H7 (cell line): ENCODE measurements around the gene HOXC13. TPM values are rescaled to one million over a fixed set of nuclear protein-coding genes. Genes with fewer than 3 reads are reported as not detected.

Experiments used
- DNase-seq: peaks from one replicate; pipeline ENCODE4 v3.0.0; 2012
- H3K27me3 ChIP-seq: 2 replicates; pipeline ENCODE4 v1.6.0; 2011; ENCODE audit warnings: mild to moderate bottlenecking, low read length; ENCODE audit not compliant: control insufficient read depth, insufficient read depth
- H3K36me3 ChIP-seq: replicated peaks from 2 replicates; pipeline ENCODE4 v1.5.1; 2011; ENCODE audit warnings: low read length; ENCODE audit not compliant: control insufficient read depth, insufficient read depth
- H3K4me3 ChIP-seq: 2 replicates; pipeline ENCODE4 v1.5.1; 2011; ENCODE audit warnings: low read depth, mild to moderate bottlenecking, control low read depth, low read length, moderate library complexity; ENCODE audit not compliant: insufficient read depth
- total RNA-seq: library from RNA; depleted of rRNA; stranded (reverse); fragments of >200 nt; shearing (Covaris generic); gene quantifications from 2 replicates; pipeline ENCODE4 v1.2.3, GENCODE V29; 2014; rRNA removed

Gene HOXC13, protein sequence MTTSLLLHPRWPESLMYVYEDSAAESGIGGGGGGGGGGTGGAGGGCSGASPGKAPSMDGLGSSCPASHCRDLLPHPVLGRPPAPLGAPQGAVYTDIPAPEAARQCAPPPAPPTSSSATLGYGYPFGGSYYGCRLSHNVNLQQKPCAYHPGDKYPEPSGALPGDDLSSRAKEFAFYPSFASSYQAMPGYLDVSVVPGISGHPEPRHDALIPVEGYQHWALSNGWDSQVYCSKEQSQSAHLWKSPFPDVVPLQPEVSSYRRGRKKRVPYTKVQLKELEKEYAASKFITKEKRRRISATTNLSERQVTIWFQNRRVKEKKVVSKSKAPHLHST
- not detected in 2 replicates for total RNA-seq

DNA sequence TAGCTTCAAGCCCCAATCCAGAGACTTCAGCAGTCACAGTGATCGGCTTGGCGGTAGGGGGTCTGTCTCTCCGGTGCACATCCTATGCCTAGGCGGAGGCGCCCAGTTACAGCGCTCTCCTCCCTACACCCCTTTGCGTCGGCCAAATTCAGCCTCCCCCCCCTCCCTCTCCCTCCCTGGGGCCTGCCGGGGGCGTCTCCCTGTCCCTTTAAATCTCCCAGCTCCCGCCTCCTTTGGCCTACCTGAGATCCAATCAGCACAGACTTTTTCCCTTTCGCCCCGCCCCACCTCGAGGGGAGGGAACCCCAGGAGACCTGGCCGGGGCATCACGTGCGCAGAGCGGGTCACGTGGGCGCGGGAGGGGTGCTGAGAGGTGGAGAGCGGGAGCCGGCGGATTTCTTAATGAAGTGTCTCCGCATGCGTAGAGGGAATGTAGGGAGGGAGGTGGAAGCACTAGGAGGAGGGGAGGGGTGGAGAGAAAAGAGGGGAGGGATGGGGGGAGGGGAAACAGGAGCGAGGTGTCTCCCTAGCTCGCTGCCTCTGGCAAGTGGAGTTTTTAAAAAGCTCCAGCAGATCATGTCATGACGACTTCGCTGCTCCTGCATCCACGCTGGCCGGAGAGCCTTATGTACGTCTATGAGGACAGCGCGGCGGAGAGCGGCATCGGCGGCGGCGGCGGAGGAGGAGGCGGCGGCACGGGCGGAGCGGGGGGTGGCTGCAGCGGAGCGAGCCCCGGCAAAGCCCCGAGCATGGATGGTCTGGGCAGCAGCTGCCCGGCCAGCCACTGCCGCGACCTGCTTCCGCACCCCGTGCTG lies at the start of gene HOXC13:
Gene HOXC13 (plus strand): TSS at position 506 of the 815 bp plus-strand sequence. CDS start 76 bp downstream, at position 582.
- peak; percentile 98 for DNase-seq
- Histone ChIP-seq H3K36me3 (no peaks in the 10 kb centered on the region), H3K27me3 (peaks cover 100% of the 10 kb centered on the region), H3K4me3 (no peak within 1 kb of the TSS; the same call in 1 of the 2 replicates)

DNA sequence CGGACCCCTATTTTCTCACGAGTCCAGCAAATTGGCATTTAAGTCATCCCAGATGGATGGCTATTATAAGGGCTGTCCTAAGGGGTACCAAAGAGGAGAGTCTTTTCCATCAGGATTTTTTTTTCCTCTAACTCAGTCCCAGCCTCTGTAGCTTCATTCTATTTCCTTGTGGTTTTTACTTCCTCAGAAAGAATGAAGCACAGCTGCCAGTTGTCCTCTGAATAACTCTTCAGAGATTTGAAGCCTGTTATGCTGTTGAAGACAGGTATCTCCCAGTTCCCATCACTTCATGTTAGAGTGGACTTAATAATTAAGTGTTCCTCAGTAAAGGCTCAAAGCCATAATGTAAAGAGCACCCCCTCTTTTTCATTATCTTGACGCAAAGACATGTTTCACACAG lies 48.5 kb upstream of the HOXC13 start:
- Histone ChIP-seq H3K36me3 (no peaks in the 10 kb centered on the region), H3K4me3 (no peak overlapping the region), H3K27me3 (no peaks in the 10 kb centered on the region; the same call in 1 of the 2 replicates)
- no peak for DNase-seq

DNA sequence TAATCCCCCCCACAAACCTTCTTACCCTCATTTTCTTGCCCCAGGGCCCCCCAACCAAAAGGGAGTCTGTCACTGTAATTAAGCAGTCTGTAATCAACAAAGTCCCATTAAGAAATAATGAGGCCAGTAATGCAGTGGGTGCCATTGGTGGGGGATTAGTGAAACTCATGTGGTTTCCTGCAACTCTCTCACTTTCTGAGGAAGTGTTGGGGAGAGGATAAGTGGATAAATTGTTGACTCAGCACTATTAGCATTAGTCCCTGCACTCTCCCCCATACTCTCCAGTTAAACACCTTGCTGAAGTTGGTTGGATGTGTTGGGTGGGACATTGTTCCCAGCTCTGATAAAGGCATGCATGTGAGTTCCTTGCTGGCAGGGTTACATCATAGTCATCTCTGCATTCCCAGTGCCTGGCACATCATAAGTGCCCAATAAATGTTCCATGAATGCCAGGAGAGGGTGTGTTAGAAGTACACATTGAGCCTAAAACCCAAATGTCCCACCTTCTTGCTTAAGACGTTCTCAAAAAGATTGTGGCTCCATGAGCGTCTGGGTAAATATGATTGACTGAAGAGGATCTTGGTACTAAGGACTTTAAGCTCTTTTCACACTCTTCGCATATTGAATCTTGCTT lies 45.8 kb upstream of the HOXC13 start:
- Histone ChIP-seq H3K36me3 (no peaks in the 10 kb centered on the region), H3K27me3 (no peaks in the 10 kb centered on the region; the same call in 1 of the 2 replicates), H3K4me3 (no peak overlapping the region)
- no peak for DNase-seq

DNA sequence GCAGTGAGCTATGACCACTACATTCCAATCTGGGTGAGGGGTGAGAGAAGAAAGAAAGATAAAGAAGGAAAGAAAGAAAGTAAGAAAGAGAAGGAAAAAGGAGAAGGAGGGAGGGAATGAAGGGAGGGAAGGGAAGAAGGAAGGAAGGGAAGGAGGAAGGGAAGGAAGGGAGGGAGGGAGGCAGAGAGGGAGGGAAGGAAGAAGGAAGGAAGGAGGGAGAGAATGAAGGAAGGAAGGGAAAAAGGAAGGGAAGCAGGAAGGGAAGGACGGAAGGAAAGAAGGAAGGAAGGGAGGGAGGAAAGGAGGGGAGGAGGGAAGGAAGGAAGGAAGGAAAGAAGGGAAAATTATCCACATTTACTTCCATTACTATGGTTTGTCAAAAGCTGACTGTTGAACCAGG lies 39.4 kb upstream of the HOXC13 start:
- no peak for DNase-seq
- H3K27me3 ChIP-seq: peaks cover 2% of the 10 kb centered on the region; the same call in 1 of the 2 replicates
- no peak overlapping the region for H3K4me3 ChIP-seq
- no peaks in the 10 kb centered on the region for H3K36me3 ChIP-seq

DNA sequence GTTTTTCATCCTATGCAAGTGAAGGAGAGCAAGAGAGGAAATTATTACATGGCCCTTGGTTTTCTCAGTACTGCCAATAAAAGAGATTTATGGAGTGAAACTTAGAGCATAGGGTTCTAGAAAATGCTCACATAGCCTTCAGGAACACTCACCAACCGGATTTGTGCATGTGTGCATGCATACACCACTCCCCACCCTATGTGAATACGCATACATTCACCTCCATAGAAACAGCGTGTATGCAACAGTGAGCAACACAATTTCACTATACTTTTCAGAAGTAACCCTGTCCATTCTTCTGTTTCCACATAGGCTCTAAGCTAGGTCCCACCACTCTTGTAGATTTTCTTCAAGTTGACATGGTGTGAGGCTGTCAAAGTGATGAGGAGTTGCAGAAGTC lies 31.5 kb upstream of the HOXC13 start:
- Histone ChIP-seq H3K4me3 (no peak overlapping the region), H3K36me3 (no peaks in the 10 kb centered on the region), H3K27me3 (peaks cover 4% of the 10 kb centered on the region; the same call in 1 of the 2 replicates)
- no peak for DNase-seq

DNA sequence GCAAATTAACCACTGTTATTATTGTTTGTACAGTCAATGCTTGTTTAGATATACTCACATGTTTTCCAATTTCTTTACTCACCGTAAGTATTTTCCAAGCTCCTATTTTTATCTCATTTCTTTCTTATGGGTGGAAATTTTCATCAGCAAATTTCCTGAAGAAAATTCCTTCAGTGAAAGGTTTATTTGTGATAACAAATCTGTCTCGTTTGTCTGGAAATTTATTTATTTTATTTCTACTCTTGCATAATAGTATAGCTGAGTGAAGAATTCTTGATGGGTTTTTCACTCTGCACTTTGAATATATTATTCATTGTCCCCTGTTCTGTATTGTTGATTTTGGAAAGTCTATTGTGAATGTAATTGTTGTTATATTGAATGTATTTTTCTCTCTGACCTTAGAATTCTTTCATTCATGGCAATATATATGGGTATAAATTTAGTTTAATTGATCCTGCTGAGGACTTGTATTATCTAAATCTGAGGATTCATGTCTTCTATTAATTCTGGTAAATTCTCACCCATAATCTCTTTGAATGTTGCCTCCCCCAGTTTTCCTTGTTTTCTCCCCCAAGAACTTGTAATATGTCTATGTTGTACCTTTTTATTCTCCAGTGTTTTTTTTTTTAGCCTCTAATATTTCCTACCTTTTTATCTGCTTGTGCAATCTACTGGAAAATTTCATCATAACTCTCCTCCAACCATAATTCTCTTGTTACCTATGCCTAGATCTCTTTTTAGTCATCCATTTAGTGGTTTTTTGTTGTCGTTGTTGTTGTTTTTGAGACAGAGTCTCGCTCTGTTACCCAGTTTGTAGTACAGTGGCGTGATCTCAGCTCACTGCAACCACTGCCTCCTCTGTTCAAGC lies 21.6 kb upstream of the HOXC13 start:
- no peaks in the 10 kb centered on the region for H3K36me3 ChIP-seq
- H3K27me3 ChIP-seq: peaks cover 11% of the 10 kb centered on the region; the same call in 1 of the 2 replicates
- no peak for DNase-seq
- H3K4me3 ChIP-seq: no peak overlapping the region

DNA sequence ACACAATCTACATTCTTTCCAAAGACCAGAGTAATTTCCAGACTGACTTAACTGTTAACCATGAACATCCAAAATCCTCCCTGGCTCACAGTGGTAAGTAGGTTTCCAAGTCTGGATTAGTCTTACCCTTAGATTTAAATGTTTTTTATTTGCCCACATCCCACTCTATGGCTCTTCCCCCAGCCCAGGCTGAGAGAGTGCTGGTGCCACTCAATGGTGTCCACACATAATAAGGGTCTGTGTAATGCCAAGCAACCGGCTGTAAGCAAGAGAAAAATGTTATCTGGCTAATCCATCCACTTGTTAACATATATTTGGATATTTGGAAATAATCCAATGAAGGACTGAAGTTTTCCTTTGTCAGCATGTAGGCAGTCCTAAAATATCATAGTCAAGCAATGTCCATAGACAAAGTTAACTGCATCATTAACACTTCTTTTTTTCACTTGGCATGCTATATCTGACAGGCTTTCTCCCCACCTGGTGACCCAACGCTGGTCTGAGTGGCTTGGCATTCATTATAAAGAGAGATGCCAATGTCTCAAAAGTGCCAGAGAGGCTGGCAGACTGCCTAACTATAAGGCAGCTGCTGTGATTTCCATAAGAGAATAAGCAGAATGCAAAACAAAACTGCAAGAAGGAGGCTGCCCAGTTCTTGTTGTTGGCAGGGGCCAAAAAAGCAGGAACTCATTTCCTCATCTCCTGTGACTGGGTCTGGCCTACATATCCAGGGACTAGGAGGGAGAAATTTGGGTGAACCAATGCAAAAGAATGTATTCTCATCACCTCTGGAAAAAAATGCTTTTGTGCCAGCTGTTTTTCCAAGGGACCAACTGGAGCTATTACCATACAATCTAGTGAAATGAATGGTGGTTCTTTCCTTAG lies 13.9 kb upstream of the HOXC13 start:
- Histone ChIP-seq H3K36me3 (no peaks in the 10 kb centered on the region), H3K4me3 (no peak overlapping the region), H3K27me3 (peaks cover 74% of the 10 kb centered on the region)
- DNase-seq: no peak

DNA sequence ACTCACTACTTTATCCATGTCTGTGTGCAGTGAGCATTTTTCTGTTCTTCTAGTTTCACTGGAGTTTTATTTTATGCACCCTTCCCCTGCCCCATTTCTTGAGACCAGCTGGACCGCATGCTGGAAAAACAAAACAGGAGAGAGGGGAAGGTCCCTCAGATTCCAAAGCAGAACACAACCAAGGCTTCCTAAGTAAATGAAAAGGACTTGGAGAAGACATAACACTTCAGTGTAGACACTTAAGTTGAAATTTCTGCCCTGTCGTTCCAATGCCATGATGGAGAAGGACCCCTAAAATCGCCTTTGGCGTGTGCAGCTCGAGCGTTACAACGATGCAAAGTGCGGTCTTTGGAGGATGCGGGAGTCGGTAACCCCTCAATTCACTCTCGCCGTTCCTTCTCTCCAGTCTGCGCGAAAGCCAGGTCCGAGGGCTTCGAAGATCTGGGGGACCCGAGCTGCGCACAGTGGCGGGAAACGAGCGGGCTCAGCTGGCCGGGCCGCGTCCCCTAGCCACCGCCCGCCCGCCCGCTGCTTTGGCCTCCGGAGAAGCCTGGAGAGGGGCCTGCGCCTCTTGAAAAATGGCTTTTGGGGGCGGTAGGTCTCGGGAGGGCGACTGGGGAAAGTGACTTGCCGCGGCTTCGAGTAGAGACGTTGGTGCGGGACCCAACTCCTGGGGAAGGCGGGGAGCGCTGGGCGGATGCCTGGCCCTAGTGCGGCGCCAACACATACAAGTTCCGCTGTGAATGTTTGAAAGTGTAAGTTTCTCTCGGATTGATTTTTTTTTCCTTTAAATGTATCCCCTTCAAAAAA lies 11.2 kb upstream of the HOXC13 start:
- no peak overlapping the region for H3K4me3 ChIP-seq

DNA sequence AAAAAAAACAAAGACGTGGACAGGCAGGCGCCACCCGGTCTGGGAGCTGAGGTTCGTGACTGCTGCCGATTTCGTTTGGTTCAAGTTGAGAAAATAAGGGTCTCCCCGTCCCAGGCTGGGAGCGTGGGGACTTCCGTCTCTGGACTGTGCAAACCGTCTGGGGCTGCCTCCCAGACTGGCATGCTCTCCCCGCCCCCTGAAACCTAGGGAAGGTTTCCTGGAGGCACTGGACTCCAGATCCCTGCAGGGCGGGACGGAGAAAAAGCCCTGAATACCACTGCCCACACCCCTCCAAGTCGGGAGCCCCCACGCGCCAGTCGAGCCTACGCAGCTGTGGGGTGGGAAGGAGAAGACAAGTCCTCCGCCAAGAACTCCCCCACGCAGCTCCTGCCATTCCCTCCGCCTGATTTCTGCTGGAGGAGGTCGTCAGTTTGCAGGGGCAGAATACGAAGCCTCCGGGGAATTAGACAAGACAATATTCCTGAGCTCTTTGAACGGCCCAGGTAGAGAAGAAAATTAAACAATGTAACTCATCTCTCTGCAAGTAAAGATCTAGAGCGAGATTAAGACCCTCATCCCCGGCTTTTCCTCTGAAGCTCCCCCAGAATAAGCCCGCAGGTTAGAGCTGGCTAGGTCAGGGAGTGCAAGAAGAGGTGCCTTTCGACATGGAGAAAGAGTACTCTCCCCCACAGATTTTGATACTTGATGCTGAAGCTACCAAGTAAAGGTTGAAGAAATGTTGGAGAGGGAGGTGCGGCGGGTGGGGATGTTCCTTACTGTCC lies 10.4 kb upstream of the HOXC13 start:
- Histone ChIP-seq H3K4me3 (no peak overlapping the region), H3K36me3 (no peaks in the 10 kb centered on the region), H3K27me3 (peaks cover 100% of the 10 kb centered on the region)
- DNase-seq: peak; percentile 40

More for the DNA sequence above, 11.2 kb upstream of the HOXC13 start:
- peak; percentile 59 for DNase-seq
- peaks cover 97% of the 10 kb centered on the region for H3K27me3 ChIP-seq
- no peaks in the 10 kb centered on the region for H3K36me3 ChIP-seq

DNA sequence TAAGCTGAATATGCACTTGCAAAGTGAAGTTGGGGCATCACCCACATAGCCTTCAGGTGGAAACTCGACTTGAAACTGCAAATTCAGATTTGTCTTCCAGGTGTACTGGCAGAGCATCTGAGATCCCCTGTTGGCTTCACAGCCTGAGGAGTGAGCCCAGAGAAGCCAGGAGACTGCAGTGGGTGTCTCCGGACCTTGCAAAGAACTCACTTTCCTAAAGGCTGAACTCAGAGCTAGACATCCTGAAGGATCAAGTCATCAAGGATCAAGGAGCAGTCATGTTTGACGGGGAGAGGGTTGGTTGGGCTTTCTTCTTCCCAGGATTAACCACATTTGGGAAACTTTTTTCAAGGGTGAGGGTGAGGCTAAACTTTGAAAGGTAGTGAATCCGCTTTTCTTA lies 9.1 kb upstream of the HOXC13 start:
- H3K36me3 ChIP-seq: no peaks in the 10 kb centered on the region
- peaks cover 100% of the 10 kb centered on the region for H3K27me3 ChIP-seq
- no peak overlapping the region for H3K4me3 ChIP-seq
- DNase-seq: peak; percentile 9

DNA sequence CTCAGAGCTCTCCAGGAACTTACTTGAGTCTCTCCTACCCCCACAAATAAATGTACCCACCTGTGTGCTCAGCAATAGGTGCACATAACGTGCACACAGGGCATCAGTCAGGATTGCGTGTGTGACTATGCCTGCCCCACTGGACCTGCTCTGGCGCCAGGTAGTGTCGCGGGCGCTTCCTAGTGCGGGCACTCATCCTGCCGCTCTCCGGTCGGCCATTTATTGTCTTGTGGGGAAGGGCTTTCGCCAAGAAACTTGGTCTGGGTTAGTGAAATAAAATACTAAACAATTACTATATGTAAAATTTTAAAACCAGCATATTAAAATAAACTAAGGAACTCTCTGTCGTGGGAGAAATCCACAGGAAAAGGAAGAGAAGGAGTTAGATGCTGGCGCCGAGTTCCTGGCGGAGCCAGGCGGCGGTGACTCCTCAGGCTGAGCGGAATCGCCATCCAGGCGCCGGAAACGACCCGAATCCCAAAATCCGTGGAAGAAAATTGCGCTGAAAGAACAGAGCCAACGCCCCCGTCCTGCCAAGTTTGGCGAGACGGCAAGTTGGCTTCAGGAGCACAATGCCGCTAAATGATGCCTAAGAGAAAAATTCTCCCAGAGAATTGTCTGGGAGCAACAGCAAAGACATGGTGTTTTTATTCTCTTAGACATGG lies 7.9 kb upstream of the HOXC13 start:
- peaks cover 100% of the 10 kb centered on the region for H3K27me3 ChIP-seq
- H3K4me3 ChIP-seq: no peak overlapping the region
- no peaks in the 10 kb centered on the region for H3K36me3 ChIP-seq
- DNase-seq: peak; percentile 34
